Transverse colon (tissue), 4 donors: ENCODE data around the gene GPC5.

Source experiments
- EP300 ChIP-seq: sonication (generic); formaldehyde crosslinking; IDR thresholded peaks from one replicate; pipeline ENCODE4 v1.6.1; 2017; ENCODE audit warnings: antibody characterized with exemption, low read depth
- POLR2A ChIP-seq: fragments of 450-650 bp; IDR thresholded peaks from one replicate; pipeline ENCODE4 v1.6.1; 2016; ENCODE audit warnings: antibody characterized with exemption, mild to moderate bottlenecking, moderate library complexity
- POLR2AphosphoS5 ChIP-seq, 3 donors: sonication (generic); formaldehyde crosslinking; IDR thresholded peaks; one replicate each; pipeline ENCODE4 v1.6.1; 2016; ENCODE audit warnings: antibody characterized with exemption in 3 of 3
- TF ChIP-seq, protein P1 (sequence below), 5 experiments: fragments of 200-600 bp in 3 of 5; fragments of 450-650 bp in 2 of 5; sonication (generic) in 3 of 5; IDR thresholded peaks; 1 replicate in 2 of 5; 2 replicates in 3 of 5; pipeline ENCODE4 v1.5.1; 2016 to 2017; ENCODE audit warnings: antibody characterized with exemption in 5 of 5, inconsistent platforms in 3 of 5, mild to moderate bottlenecking in 2 of 5, moderate library complexity in 1 of 5

DNA sequence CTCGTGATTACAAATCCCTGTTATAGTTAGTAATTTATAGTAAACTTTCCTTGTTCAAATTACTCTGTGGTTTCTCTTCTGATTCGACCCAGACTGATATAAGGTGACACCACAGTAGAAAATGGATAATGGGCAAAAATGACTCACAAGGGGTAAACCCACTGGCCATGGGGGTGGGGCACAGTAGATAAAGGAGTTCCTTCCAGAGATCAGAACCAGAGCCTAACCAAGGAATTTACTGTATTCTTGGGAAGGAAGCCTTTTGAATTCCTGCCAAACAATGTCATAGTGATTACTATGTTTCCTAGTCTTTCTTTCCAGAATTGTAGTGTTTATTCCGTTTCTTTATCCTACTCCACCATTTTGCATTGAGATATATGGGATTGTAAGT, 29.0 kb upstream of the GPC5 start:
- TF ChIP-seq POLR2AphosphoS5 (IDR thresholded peaks at IDR 0.05), result no peak
- TF ChIP-seq POLR2A, result no peak
- TF ChIP-seq, protein P1, sequence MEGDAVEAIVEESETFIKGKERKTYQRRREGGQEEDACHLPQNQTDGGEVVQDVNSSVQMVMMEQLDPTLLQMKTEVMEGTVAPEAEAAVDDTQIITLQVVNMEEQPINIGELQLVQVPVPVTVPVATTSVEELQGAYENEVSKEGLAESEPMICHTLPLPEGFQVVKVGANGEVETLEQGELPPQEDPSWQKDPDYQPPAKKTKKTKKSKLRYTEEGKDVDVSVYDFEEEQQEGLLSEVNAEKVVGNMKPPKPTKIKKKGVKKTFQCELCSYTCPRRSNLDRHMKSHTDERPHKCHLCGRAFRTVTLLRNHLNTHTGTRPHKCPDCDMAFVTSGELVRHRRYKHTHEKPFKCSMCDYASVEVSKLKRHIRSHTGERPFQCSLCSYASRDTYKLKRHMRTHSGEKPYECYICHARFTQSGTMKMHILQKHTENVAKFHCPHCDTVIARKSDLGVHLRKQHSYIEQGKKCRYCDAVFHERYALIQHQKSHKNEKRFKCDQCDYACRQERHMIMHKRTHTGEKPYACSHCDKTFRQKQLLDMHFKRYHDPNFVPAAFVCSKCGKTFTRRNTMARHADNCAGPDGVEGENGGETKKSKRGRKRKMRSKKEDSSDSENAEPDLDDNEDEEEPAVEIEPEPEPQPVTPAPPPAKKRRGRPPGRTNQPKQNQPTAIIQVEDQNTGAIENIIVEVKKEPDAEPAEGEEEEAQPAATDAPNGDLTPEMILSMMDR (IDR thresholded peaks at IDR 0.05), result no peak
- TF ChIP-seq EP300, result no peak
